Measurements from ENCODE around the gene NAP1L3.
A peak's percentile ranks its signal among the peaks of the same experiment; 100 is the strongest.

The NAP1L3 gene, protein sequence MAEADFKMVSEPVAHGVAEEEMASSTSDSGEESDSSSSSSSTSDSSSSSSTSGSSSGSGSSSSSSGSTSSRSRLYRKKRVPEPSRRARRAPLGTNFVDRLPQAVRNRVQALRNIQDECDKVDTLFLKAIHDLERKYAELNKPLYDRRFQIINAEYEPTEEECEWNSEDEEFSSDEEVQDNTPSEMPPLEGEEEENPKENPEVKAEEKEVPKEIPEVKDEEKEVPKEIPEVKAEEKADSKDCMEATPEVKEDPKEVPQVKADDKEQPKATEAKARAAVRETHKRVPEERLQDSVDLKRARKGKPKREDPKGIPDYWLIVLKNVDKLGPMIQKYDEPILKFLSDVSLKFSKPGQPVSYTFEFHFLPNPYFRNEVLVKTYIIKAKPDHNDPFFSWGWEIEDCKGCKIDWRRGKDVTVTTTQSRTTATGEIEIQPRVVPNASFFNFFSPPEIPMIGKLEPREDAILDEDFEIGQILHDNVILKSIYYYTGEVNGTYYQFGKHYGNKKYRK

GRCh38 chrX:93673056-93673868, at the start of gene NAP1L3:
Gene NAP1L3, minus strand, starts transcription at chrX:93673578. Its CDS starts 274 bp downstream, at chrX:93673304.
- DNase-seq (ENCODE audit: low read depth), result peak; percentile 34

- DNase-seq (ENCODE audit: low read depth), result no peak
These were observed 37.7 kb upstream of the NAP1L3 start for GRCh38 chrX:93711076-93711475.

DNA sequence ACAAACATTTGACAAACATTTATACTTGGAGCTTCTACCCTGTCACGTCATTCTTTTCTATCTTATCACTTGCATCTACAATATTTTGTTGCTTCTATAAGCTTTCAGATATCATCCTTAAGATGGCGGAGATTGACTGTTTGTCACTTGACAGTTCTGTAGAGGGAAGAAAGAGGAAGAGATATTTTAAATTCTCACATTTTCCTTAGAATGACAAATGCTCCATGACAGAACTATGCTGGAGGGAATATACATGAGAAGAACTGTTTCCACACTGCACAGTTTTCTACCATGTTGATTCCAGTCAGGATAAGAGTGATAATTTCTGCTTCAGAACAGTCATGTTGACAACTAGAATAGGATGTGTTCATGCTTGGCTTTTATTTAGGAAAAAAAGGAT, 30.3 kb upstream of the NAP1L3 start:
- no peak for DNase-seq (ENCODE audit: low read depth)

DNA sequence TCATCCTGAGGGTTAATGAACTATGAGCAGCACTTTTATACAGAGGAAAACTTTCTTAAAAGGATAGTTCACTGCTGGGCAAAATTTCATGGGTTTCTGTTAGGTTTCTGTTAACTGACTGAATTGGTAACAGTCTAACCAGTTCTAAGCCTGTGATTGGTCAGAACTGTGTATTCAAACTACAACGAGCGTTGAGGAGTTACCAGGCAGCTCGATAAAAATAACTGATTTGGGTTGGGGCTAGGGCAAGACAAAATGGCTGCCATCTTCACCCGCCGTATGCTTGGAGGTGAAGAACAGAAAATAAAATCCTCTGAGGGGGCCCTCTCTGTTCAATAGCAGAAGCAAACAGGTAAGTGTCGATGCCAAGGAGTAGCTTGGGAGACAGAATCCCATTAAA, 22.6 kb upstream of the NAP1L3 start:
- DNase-seq (ENCODE audit: low read depth), result no peak

DNA sequence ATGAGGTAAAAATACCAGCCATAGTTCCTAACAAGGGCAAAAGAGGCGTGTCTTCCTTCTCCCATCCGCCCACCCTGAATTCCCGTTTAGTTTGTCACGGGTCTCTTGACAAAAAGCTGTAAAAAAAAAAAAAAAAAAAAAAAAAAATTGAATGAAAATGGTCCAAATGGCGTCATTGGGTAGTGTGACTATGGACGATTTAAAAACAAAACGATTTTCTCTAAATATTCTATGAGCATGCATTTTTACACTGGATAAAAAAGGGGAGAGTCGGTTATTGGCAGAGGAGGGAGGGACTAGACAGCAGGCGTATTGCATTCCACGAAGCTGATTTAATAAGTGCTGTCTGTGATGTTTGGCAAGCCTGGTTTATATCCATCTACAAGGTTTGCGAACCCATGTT, 492 bp upstream of the NAP1L3 start, which contains the start of gene FAM133A:
TSS of gene FAM133A (plus strand) at position 338 of the 403 bp plus-strand sequence. CDS start 35,214 bp downstream, outside the sequence.
- DNase-seq (ENCODE audit: low read depth), result no peak

DNA sequence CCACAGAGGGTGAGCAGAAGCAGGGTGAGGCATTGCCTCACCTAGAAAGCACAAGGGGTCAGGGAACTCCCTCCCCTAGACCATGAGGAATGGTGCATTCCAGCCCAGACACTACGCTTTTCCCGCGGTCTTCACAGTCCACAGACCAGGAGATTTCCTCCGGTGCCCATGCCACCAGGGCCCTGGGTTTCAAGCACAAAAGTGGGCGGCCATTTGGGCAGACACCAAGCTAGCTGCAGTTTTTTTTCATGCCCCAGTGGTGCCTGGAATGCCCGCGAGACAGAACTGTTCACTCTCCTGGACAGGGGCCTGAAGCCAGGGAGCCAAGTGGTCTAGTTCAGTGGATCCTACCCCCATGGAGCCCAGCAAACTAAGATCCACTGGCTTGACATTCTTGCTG, 12.8 kb downstream of the NAP1L3 start:
- DNase-seq (ENCODE audit: low read depth), result no peak

- DNase-seq (ENCODE audit: low read depth), result no peak
These were observed 24.0 kb downstream of the NAP1L3 start for GRCh38 chrX:93649381-93649780.

DNA sequence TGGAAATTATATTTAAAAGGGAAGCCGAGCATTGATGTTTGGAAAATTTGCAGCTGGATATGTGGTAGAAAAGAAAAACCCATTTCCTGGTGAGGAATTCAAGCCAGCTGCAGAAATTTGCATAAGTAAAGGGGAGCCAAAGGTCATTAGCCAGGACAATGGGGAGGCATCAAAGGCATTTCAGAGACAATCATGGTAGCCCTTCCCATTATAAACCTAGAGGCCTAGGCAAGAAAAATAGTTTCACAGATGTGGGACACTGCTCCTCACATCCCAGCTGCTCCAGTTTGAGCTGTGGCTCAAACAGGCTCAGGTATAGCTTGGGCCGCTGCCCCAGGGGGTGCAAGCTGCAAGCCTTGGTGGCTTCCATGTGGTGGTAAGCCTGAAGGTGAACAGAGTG, 35.8 kb downstream of the NAP1L3 start:
- DNase-seq (ENCODE audit: low read depth), result no peak

Data from stimulated activated CD4-positive, alpha-beta T cell treated with anti-CD3 and anti-CD28 coated beads, Interleukin-2, amount 100 ng/mL, for 4 hours (primary cell).